ENCODE results near the gene OBSCN. TPM values are rescaled to one million over a fixed set of nuclear protein-coding genes. Genes with fewer than 3 reads are reported as not detected.

Gene OBSCN
- total and polyA plus RNA-seq, 7 experiments from 2014 or later = 1.3 to 132 (median 76.4) TPM

GRCh38 chr1:228423404-228424053 lies 215.7 kb downstream of the OBSCN start:
- H3K27ac ChIP-seq (ENCODE audit: low read depth, low read length) = no peak overlapping the region
- no peaks in the 10 kb centered on the region for H3K9me3 ChIP-seq (ENCODE audit: control insufficient read depth in 2 of 3, low read length in 3 of 3)
- POLR2A ChIA-PET = no interaction called here
- ATAC-seq (no peak), DNase-seq (no peak)
- Mint-ChIP-seq H3K4me1 (peaks cover 0 to 12% (median 0%) of the 10 kb centered on the region in 7 donors), H3K36me3 (peaks cover 0 to 15% (median 0%) of the 10 kb centered on the region in 5 donors), H3K9me3 (peaks cover 0 to under 1% (median 0%) of the 10 kb centered on the region in 11 donors), H3K27me3 (peaks cover 0 to 29% (median 20%) of the 10 kb centered on the region in 5 donors), H3K27ac (no peak overlapping the region), H3K4me3 (no peak overlapping the region)
- H3K4me3 ChIP-seq (ENCODE audit: low read length) = no peak overlapping the region
- intact Hi-C loops (cut with micrococcal nuclease) = no loop called here
- H3K4me1 ChIP-seq (ENCODE audit: control insufficient read depth in 2 of 2, insufficient read depth in 2 of 2, low read length in 2 of 2) = no peaks in the 10 kb centered on the region
- H3K36me3 ChIP-seq (ENCODE audit: control insufficient read depth in 2 of 3, insufficient read depth in 3 of 3, low read length in 3 of 3) = no peaks in the 10 kb centered on the region
- H3K27me3 ChIP-seq (ENCODE audit: control insufficient read depth in 2 of 2, insufficient read depth in 2 of 2, low read length in 2 of 2) = no peaks in the 10 kb centered on the region
- CTCF ChIA-PET = no interaction called here

DNA sequence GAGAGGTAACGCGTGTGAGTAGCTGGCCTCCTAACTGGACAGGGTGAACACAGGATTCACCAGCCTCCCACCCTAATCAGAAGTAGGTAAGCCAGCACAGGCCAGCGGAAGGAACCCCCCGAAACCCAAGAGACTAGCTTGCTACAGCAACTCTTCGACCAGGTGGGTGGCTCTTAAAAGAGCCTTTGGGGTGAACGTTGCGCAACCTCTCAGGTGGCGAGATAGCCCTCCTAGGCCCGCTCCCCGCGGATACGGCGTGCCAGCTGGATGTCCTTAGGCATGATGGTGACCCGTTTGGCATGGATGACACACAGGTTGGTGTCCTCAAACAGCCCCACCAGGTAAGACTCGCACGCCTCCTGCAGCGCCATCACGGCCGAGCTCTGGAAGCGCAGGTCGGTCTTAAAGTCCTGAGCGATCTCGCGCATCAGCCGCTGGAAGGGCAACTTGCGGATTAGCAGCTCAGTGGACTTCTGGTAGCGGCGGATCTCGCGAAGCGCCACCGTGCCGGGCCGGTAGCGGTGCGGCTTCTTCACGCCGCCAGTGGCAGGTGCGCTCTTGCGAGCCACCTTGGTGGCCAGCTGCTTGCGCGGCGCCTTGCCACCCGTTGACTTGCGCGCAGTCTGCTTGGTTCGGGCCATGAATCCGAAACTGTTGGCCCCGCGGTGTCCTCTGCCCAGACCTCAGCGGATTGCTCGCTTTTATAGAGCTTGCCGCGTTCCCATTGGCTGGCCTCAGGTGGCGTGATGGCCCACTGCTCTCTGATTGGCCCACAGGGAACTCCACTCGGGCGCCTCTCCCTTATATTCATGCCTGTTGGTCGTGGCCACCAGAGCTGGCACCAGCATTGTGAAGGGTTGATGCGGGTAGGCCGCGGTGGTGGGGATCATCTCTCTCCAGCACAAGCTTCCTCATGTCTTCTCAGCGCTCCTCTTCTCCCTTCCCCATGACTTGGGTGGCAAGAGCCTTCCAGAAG lies 217.1 kb downstream of the OBSCN start:
- CTCF ChIA-PET = no interaction called here
- ATAC-seq (no peak), DNase-seq (no peak)
- no peak overlapping the region for H3K27ac ChIP-seq (ENCODE audit: low read depth, low read length)
- POLR2A ChIA-PET = interaction anchor here (0.6 kb wide), 1 partner anchor 15 kb away, joined by 3 read pairs; no protein-coding TSS in a partner anchor
- H3K9me3 ChIP-seq (ENCODE audit: control insufficient read depth in 2 of 3, low read length in 3 of 3) = no peaks in the 10 kb centered on the region
- H3K27ac Mint-ChIP-seq = no peak overlapping the region
- H3K4me1 ChIP-seq (ENCODE audit: control insufficient read depth in 2 of 2, insufficient read depth in 2 of 2, low read length in 2 of 2) = no peaks in the 10 kb centered on the region
- intact Hi-C loops (cut with micrococcal nuclease) = no loop called here
- H3K27me3 ChIP-seq (ENCODE audit: control insufficient read depth in 2 of 2, insufficient read depth in 2 of 2, low read length in 2 of 2) = no peaks in the 10 kb centered on the region
- no peaks in the 10 kb centered on the region for H3K36me3 ChIP-seq (ENCODE audit: control insufficient read depth in 2 of 3, insufficient read depth in 3 of 3, low read length in 3 of 3)
- H3K4me1 Mint-ChIP-seq = peaks cover 0 to 12% (median 0%) of the 10 kb centered on the region in 7 donors
- H3K9me3 Mint-ChIP-seq = no peaks in the 10 kb centered on the region
- H3K36me3 Mint-ChIP-seq = peaks cover 0 to 13% (median 0%) of the 10 kb centered on the region in 5 donors
- H3K4me3 ChIP-seq (ENCODE audit: low read length) = no peak overlapping the region
- peaks cover 5 to 34% (median 18%) of the 10 kb centered on the region in 5 donors for H3K27me3 Mint-ChIP-seq
- no peak overlapping the region for H3K4me3 Mint-ChIP-seq

DNA sequence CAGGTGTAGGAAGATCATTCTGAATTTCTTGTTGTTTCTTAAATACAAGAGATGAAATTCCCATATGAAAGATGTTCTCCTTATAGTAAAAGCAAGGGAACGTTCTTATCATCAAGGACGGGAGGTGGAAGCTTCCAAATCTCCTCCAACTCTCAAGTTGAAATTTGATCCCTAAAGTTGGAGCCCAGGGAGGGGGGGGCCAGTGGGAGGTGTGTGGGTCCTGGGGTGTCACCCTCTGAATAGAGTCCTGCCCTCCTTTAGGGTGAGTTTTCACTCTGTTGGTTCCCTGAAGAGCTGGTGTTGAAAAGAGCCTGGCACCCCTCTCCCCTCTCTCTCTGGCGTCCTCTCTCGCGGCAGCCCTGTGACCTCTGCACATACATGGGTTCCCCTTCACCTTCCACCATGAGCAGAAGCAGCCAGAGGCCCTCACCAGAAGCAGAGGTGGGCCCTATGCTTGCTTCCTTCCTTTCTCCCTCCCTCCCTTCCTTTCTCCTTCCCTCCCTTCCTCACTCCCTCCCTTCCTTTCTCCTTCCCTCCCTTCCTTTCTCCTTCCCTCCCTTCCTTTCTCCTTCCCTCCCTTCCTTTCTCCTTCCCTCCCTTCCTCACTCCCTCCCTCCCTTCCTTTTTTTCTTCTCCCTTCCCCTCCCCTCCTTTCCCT lies 218.8 kb downstream of the OBSCN start:
- H3K27me3 ChIP-seq (ENCODE audit: control insufficient read depth in 2 of 2, insufficient read depth in 2 of 2, low read length in 2 of 2) = no peaks in the 10 kb centered on the region
- DNase-seq (no peak), ATAC-seq (no peak)
- POLR2A ChIA-PET = interaction anchor here (0.7 to 1.0 kb wide), 2 partner anchors 18 to 35 kb away, joined by 3 to 4 read pairs; no protein-coding TSS in a partner anchor
- no peaks in the 10 kb centered on the region for H3K9me3 Mint-ChIP-seq
- H3K36me3 Mint-ChIP-seq = peaks cover 0 to 6% (median 0%) of the 10 kb centered on the region in 5 donors
- no peaks in the 10 kb centered on the region for H3K36me3 ChIP-seq (ENCODE audit: control insufficient read depth in 2 of 3, insufficient read depth in 3 of 3, low read length in 3 of 3)
- H3K27me3 Mint-ChIP-seq = peaks cover 7 to 33% (median 26%) of the 10 kb centered on the region in 5 donors
- CTCF ChIA-PET = no interaction called here
- no peak overlapping the region for H3K4me3 Mint-ChIP-seq
- intact Hi-C loops (cut with micrococcal nuclease) = no loop called here
- no peak overlapping the region for H3K27ac ChIP-seq (ENCODE audit: low read depth, low read length)
- no peaks in the 10 kb centered on the region for H3K9me3 ChIP-seq (ENCODE audit: control insufficient read depth in 2 of 3, low read length in 3 of 3)
- H3K27ac Mint-ChIP-seq = no peak overlapping the region
- H3K4me1 Mint-ChIP-seq = peaks cover 0 to 3% (median 0%) of the 10 kb centered on the region in 7 donors
- no peak overlapping the region for H3K4me3 ChIP-seq (ENCODE audit: low read length)
- H3K4me1 ChIP-seq (ENCODE audit: control insufficient read depth in 2 of 2, insufficient read depth in 2 of 2, low read length in 2 of 2) = no peaks in the 10 kb centered on the region

- Histone ChIP-seq H3K36me3 (ENCODE audit: control insufficient read depth in 2 of 3, insufficient read depth in 3 of 3, low read length in 3 of 3) (no peaks in the 10 kb centered on the region), H3K27ac (ENCODE audit: low read depth, low read length) (no peak overlapping the region), H3K4me1 (ENCODE audit: control insufficient read depth in 2 of 2, insufficient read depth in 2 of 2, low read length in 2 of 2) (no peaks in the 10 kb centered on the region), H3K9me3 (ENCODE audit: control insufficient read depth in 2 of 3, low read length in 3 of 3) (no peaks in the 10 kb centered on the region), H3K4me3 (ENCODE audit: low read length) (no peak overlapping the region), H3K27me3 (ENCODE audit: control insufficient read depth in 2 of 2, insufficient read depth in 2 of 2, low read length in 2 of 2) (no peaks in the 10 kb centered on the region)
- ATAC-seq (no peak), DNase-seq (no peak)
- peaks cover 0 to 2% (median 0%) of the 10 kb centered on the region in 7 donors for H3K4me1 Mint-ChIP-seq
- H3K27ac Mint-ChIP-seq = no peak overlapping the region
- CTCF ChIA-PET = no interaction called here
- no peaks in the 10 kb centered on the region for H3K9me3 Mint-ChIP-seq
- POLR2A ChIA-PET = no interaction called here
- peaks cover 18 to 47% (median 29%) of the 10 kb centered on the region in 5 donors for H3K27me3 Mint-ChIP-seq
- H3K36me3 Mint-ChIP-seq = no peaks in the 10 kb centered on the region
- intact Hi-C loops (cut with micrococcal nuclease) = no loop called here
- H3K4me3 Mint-ChIP-seq = no peak overlapping the region
Measured at GRCh38 chr1:228428412-228428811, 220.6 kb downstream of the OBSCN start.

Small RNA genes lying within 50 kb of the gene (microRNA-seq; reads per million reads assigned to microRNA genes)
- not detected for gene MIR6742 (ENCODE audit: borderline microRNAs expressed)

Other genes starting within 250 kb of the OBSCN start
- not detected for gene WNT3A, start 201.0 kb upstream of the OBSCN start, total RNA-seq
- gene WNT3A, start 201.0 kb upstream of the OBSCN start, polyA plus RNA-seq = not detected
- gene ARF1, start 125.3 kb upstream of the OBSCN start, total RNA-seq = 100 to 1,000 TPM; 198 to 390 (median 259) TPM
- 100 to 1,000 TPM; 382 to 434 TPM for gene ARF1, start 125.3 kb upstream of the OBSCN start, polyA plus RNA-seq
- 10 to 100 TPM; 16.8 to 31.8 (median 27.8) TPM for gene C1orf35, start 104.7 kb upstream of the OBSCN start, total RNA-seq
- 10 to 100 TPM; 21.9 to 33.0 TPM for gene C1orf35, start 104.7 kb upstream of the OBSCN start, polyA plus RNA-seq
- 10 to 100 TPM; 34.3 to 79.3 (median 65.2) TPM for gene MRPL55, start 98.7 kb upstream of the OBSCN start, total RNA-seq
- 100 to 1,000 TPM; 132 to 149 TPM for gene MRPL55, start 98.7 kb upstream of the OBSCN start, polyA plus RNA-seq
- 100 to 1,000 TPM; 145 to 309 (median 279) TPM for gene GUK1, start 67.8 kb upstream of the OBSCN start, total RNA-seq
- gene GUK1, start 67.8 kb upstream of the OBSCN start, polyA plus RNA-seq = 100 to 1,000 TPM; 278 to 315 TPM
- 1 to 10 TPM in 2 of 5 experiments, under 1 TPM in 3; 0.70 to 3.3 (median 0.94) TPM for gene GJC2, start 58.1 kb upstream of the OBSCN start, total RNA-seq
- not detected for gene GJC2, start 58.1 kb upstream of the OBSCN start, polyA plus RNA-seq
- 10 to 100 TPM in 4 of 5 experiments, 1 to 10 TPM in 1; 9.3 to 17.1 (median 10.9) TPM for gene IBA57, start 42.2 kb upstream of the OBSCN start, total RNA-seq
- gene IBA57, start 42.2 kb upstream of the OBSCN start, polyA plus RNA-seq = 1 to 10 TPM; 5.4 to 5.6 TPM
- 10 to 100 TPM; 36.0 to 64.9 (median 48.2) TPM for gene TRIM11, start 198.8 kb downstream of the OBSCN start, total RNA-seq
- 10 to 100 TPM; 11.8 to 22.4 TPM for gene TRIM11, start 198.8 kb downstream of the OBSCN start, polyA plus RNA-seq
- 1 to 10 TPM in 3 of 5 experiments, under 1 TPM in 2; 0.92 to 2.5 (median 1.8) TPM for gene TRIM17, start 208.8 kb downstream of the OBSCN start, total RNA-seq
- under 1 TPM; 0.18 to 0.44 TPM for gene TRIM17, start 208.8 kb downstream of the OBSCN start, polyA plus RNA-seq

Data from naive thymus-derived CD4-positive, alpha-beta T cell (primary cell).